ENCODE data around the gene GABRG3.

DNA sequence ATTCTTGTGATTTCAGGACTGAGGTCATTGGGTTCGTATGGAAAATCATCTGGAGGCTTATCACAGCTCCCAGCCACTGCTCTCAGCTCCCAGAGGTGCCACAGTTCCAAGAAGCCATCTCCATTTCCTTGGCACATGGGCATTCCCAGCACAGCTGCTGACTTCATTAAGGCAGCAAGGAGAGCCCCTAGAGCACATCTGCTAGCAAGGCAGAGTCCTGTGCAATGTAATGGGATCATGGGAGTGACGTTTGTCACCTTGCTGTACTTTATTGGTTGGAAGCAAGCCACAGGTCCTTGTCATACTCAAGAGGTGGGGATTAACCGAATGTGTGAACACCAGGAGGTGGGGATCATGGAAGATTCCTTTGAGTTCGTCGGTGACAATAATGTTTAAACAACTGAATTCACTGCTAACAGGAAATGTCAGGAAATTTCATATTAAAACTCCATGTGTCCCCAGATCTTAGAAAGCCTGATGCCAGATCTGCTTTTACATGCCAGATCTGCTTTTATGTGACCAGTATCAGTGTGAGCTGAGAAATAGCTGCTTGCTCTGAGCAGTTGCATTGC, 148.8 kb downstream of the GABRG3 start:
- TF ChIP-seq CTCF (IDR thresholded peaks at IDR 0.05) (no peak), POLR2A (IDR thresholded peaks at IDR 0.05) (no peak), POLR2AphosphoS5 (IDR thresholded peaks at IDR 0.05; ENCODE audit: insufficient read depth in 1 of 2, low read depth in 1 of 2) (no peak)

All from vagina (tissue), 2 donors.